IMR-90 (cell line): ENCODE measurements around the gene ME3. TPM values are rescaled to one million over a fixed set of nuclear protein-coding genes. Genes with fewer than 3 reads are reported as not detected.

Experiments used
- ATAC-seq: fragments of 200-7000 bp; cut with Tn5 transposase; 2 replicates; pipeline ENCODE4 v1.9.1; 2020; ENCODE audit warnings: low read depth, mild to moderate bottlenecking, moderate library complexity
- BruUV-seq: library from RNA; stranded (reverse); fragments of 400-500 nt; replicated peaks from 2 replicates; lab custom pipeline; 2021; lab: Mats Ljungman, UMichigan
- CTCF ChIA-PET: fragments of 300-600 bp; formaldehyde crosslinking; extraction: SDS; loops from one replicate; lab custom pipeline; 2021; ENCODE audit warnings: antibody characterized with exemption; lab: Yijun Ruan, JAX
- POLR2A ChIA-PET: fragments of 300-600 bp; sonication (Branson Sonifier 250); formaldehyde crosslinking; loops from one replicate; lab custom pipeline; 2022; ENCODE audit warnings: antibody characterized with exemption; ENCODE audit not compliant: unreplicated experiment; lab: Charles Lee
- DNase-seq: peaks from one replicate; pipeline ENCODE4 v3.0.0; 2013
- H2AFZ ChIP-seq: replicated peaks from 2 replicates; pipeline ENCODE3; 2013; ENCODE audit warnings: low read length, mild to moderate bottlenecking; ENCODE audit not compliant: poor library complexity
- H2AK5ac ChIP-seq: 2 replicates; pipeline ENCODE4 v1.6.1; 2013; ENCODE audit warnings: low read depth, low read length, inconsistent platforms
- H2AK9ac ChIP-seq: replicated peaks from 2 replicates; pipeline ENCODE3; 2013; ENCODE audit warnings: mild to moderate bottlenecking, low read depth, low read length, moderate library complexity; ENCODE audit not compliant: poor library complexity
- H2BK120ac ChIP-seq: 2 replicates; pipeline ENCODE4 v1.6.1; 2013; ENCODE audit warnings: low read depth, low read length, inconsistent platforms
- H2BK15ac ChIP-seq: 3 replicates; pipeline ENCODE4 v1.6.1; 2013; ENCODE audit warnings: low read depth, low read length, inconsistent platforms
- H2BK20ac ChIP-seq: 2 replicates; pipeline ENCODE4 v1.6.1; 2013; ENCODE audit warnings: low read depth, mild to moderate bottlenecking, inconsistent platforms, low read length, moderate library complexity
- H2BK5ac ChIP-seq: 2 replicates; pipeline ENCODE4 v1.6.1; 2013; ENCODE audit warnings: mild to moderate bottlenecking, low read depth, low read length, inconsistent platforms; ENCODE audit not compliant: poor library complexity, severe bottlenecking
- H3K14ac ChIP-seq: replicated peaks from 2 replicates; pipeline ENCODE4 v1.6.1; 2013; ENCODE audit warnings: low read depth, low read length, inconsistent platforms
- H3K18ac ChIP-seq: 2 replicates; pipeline ENCODE4 v1.6.1; 2013; ENCODE audit warnings: low read depth, low read length, control low read depth
- H3K23ac ChIP-seq: 2 replicates; pipeline ENCODE4 v1.6.1; 2013; ENCODE audit warnings: low read depth, low read length, inconsistent platforms
- H3K27ac ChIP-seq: 2 replicates; pipeline ENCODE4 v1.5.1; 2013; ENCODE audit warnings: mild to moderate bottlenecking, control low read depth, low read length; ENCODE audit not compliant: insufficient read depth
- H3K27me3 ChIP-seq: 2 replicates; pipeline ENCODE4 v1.6.1; 2013; ENCODE audit warnings: low read length; ENCODE audit not compliant: control insufficient read depth, insufficient read depth
- H3K36me3 ChIP-seq: 2 replicates; pipeline ENCODE4 v1.6.1; 2013; ENCODE audit warnings: low read length, mixed read lengths; ENCODE audit not compliant: control insufficient read depth, insufficient read depth
- H3K4ac ChIP-seq: 2 replicates; pipeline ENCODE4 v1.6.1; 2013; ENCODE audit warnings: low read depth, low read length, inconsistent platforms
- H3K4me1 ChIP-seq: 2 replicates; pipeline ENCODE4 v1.6.1; 2013; ENCODE audit warnings: low read length, mixed read lengths; ENCODE audit not compliant: control insufficient read depth, insufficient read depth
- H3K4me2 ChIP-seq: 2 replicates; pipeline ENCODE4 v1.6.1; 2013; ENCODE audit warnings: low read depth, mild to moderate bottlenecking, control low read depth, low read length, moderate library complexity
- H3K4me3 ChIP-seq: 2 replicates; pipeline ENCODE4 v1.5.1; 2013; ENCODE audit warnings: low read depth, mild to moderate bottlenecking, control low read depth, low read length, moderate library complexity; ENCODE audit not compliant: insufficient read depth
- H3K56ac ChIP-seq: 2 replicates; pipeline ENCODE4 v1.6.1; 2013; ENCODE audit warnings: low read length, inconsistent platforms; ENCODE audit not compliant: insufficient read depth; ENCODE audit errors: extremely low read depth
- H3K79me1 ChIP-seq, 2 experiments: 2 replicates each; pipeline ENCODE4 v1.6.1; 2013; ENCODE audit warnings: low read length in 2 of 2, inconsistent platforms in 1 of 2, low read depth in 1 of 2
- H3K9ac ChIP-seq: 2 replicates; pipeline ENCODE4 v1.6.1; 2013; ENCODE audit warnings: low read depth, low read length, control low read depth
- H3K9me1 ChIP-seq: 2 replicates; pipeline ENCODE4 v1.6.1; 2013; ENCODE audit warnings: low read length, inconsistent platforms; ENCODE audit not compliant: insufficient read depth
- H3K9me3 ChIP-seq: 2 replicates; pipeline ENCODE4 v1.6.1; 2013; ENCODE audit warnings: low read length; ENCODE audit not compliant: control insufficient read depth, insufficient read depth
- H4K20me1 ChIP-seq: 2 replicates; pipeline ENCODE4 v1.6.1; 2013; ENCODE audit warnings: low read length, inconsistent platforms; ENCODE audit not compliant: insufficient read depth
- H4K5ac ChIP-seq: 2 replicates; pipeline ENCODE4 v1.6.1; 2013; ENCODE audit warnings: mild to moderate bottlenecking, low read depth, low read length, control low read depth
- H4K8ac ChIP-seq, 2 experiments: 2 replicates each; pipeline ENCODE4 v1.6.1; 2013; ENCODE audit warnings: low read depth in 2 of 2, low read length in 2 of 2, control low read depth in 1 of 2, inconsistent platforms in 1 of 2
- H4K91ac ChIP-seq: 2 replicates; pipeline ENCODE4 v1.6.1; 2013; ENCODE audit warnings: low read depth, low read length, inconsistent platforms; ENCODE audit not compliant: insufficient read depth
- BHLHE40 ChIP-seq: fragments of 150-350 bp; IDR thresholded peaks from 2 replicates; pipeline ENCODE4 v1.6.1; 2016; ENCODE audit warnings: mild to moderate bottlenecking, low read depth, low read length
- CEBPB ChIP-seq: IDR thresholded peaks from 2 replicates; pipeline ENCODE4 v1.6.1; 2012; ENCODE audit warnings: low read depth, low read length, improper control_type of control experiment
- CHD1 ChIP-seq: IDR thresholded peaks from 2 replicates; pipeline ENCODE4 v1.6.1; 2012; ENCODE audit warnings: low read depth, low read length, improper control_type of control experiment
- ELK1 ChIP-seq: fragments of 150-350 bp; IDR thresholded peaks from 2 replicates; pipeline ENCODE4 v1.6.1; 2016; ENCODE audit warnings: low read depth, mild to moderate bottlenecking, low read length, moderate library complexity, borderline replicate concordance
- MAFK ChIP-seq: IDR thresholded peaks from 2 replicates; pipeline ENCODE4 v1.6.1; 2012; ENCODE audit warnings: low read depth, low read length, improper control_type of control experiment
- MXI1 ChIP-seq: IDR thresholded peaks from 2 replicates; pipeline ENCODE4 v1.6.1; 2012; ENCODE audit warnings: low read depth, mild to moderate bottlenecking, low read length, moderate library complexity, borderline replicate concordance
- NFE2L2 ChIP-seq: fragments of 150-350 bp; IDR thresholded peaks from 2 replicates; pipeline ENCODE4 v1.6.1; 2016; ENCODE audit warnings: low read depth, mild to moderate bottlenecking, low read length
- RAD21 ChIP-seq: IDR thresholded peaks from 2 replicates; pipeline ENCODE4 v1.6.1; 2012; ENCODE audit warnings: low read length, improper control_type of control experiment
- RCOR1 ChIP-seq: IDR thresholded peaks from 2 replicates; pipeline ENCODE4 v1.6.1; 2012; ENCODE audit warnings: mild to moderate bottlenecking, low read length, improper control_type of control experiment; ENCODE audit not compliant: insufficient replicate concordance
- SMC3 ChIP-seq: fragments of 150-350 bp; IDR thresholded peaks from 2 replicates; pipeline ENCODE4 v1.6.1; 2016; ENCODE audit warnings: low read depth, mild to moderate bottlenecking, antibody characterized with exemption, low read length, moderate library complexity
- WGBS, 2 experiments: methylation state at CpG; one replicate each; pipeline versions ENCODE4 v1.1.5 to v1.1.7; 2013; ENCODE audit warnings: missing lambda C conversion rate in 2 of 2; ENCODE audit not compliant: insufficient read length in 1 of 2; ENCODE audit errors: extremely low coverage in 2 of 2; 5-methylcytosine and 5-hydroxymethylcytosine counted together
- dilution Hi-C: fragments of 300-500 bp; cut with HindIII; formaldehyde crosslinking; loops from one replicate; pipeline ENCODE4 v1.14.3; 2018; ENCODE audit warnings: low sequenced_read_pairs; ENCODE audit not compliant: unreplicated experiment
- in situ Hi-C: fragments of 300-500 bp; cut with MboI; formaldehyde crosslinking; loops from 3 replicates; pipeline ENCODE4 v1.14.3; 2019; ENCODE audit warnings: low sequenced_read_pairs, inconsistent platforms, mixed read lengths
- intact Hi-C: fragments of 100-400 bp; cut with micrococcal nuclease; formaldehyde crosslinking; loops from 2 replicates; pipeline ENCODE4 v1.10.0; 2022
- polyA plus RNA-seq, 3 experiments: library from polyadenylated mRNA; depleted of rRNA; stranded (reverse); fragments of >200 nt; gene quantifications; 2 replicates each; pipeline ENCODE4 v1.2.3, GENCODE V29; 2012; ENCODE audit warnings: low replicate concordance in 1 of 3
- total RNA-seq: library from RNA; depleted of rRNA; stranded (reverse); fragments of >200 nt; gene quantifications from 2 replicates; pipeline ENCODE4 v1.2.3, GENCODE V29; 2012

ME3 gene
- total and polyA plus RNA-seq, 2 of the 4 experiments (the other 2 are of a cell fraction) = 7.8 to 9.0 TPM

GRCh38 chr11:86580535-86580934, 91.9 kb downstream of the ME3 start:
- H2BK20ac ChIP-seq = no peak overlapping the region
- dilution Hi-C loops (no loop called here), in situ Hi-C loops (no loop called here), intact Hi-C loops (no loop called here)
- no peak overlapping the region for H3K14ac ChIP-seq
- H2BK5ac ChIP-seq = no peak overlapping the region
- H2AK5ac ChIP-seq = no peak overlapping the region
- no peak overlapping the region for H4K91ac ChIP-seq
- H2BK120ac ChIP-seq = no peak overlapping the region
- H2AFZ ChIP-seq = no peak overlapping the region
- no peak overlapping the region for H3K18ac ChIP-seq
- H3K79me1 ChIP-seq = peaks cover 0 to 4% of the 10 kb centered on the region in 2 experiments; a peak in 1 of 4 replicates
- no peak overlapping the region for H3K27ac ChIP-seq
- TF ChIP-seq CEBPB (no peak), NFE2L2 (no peak), CHD1 (no peak), SMC3 (no peak), RCOR1 (no peak), MAFK (no peak), RAD21 (no peak), MXI1 (no peak), ELK1 (no peak), BHLHE40 (no peak)
- H3K56ac ChIP-seq = no peak overlapping the region
- peak; percentile 77 for ATAC-seq
- no CpG with 5 or more reads among the region's 2 CpGs for WGBS, 2 experiments
- no peak overlapping the region for H3K4me2 ChIP-seq
- no peak for DNase-seq
- ChIA-PET CTCF (no interaction called here), POLR2A (no interaction called here)
- no peak overlapping the region for H3K9ac ChIP-seq
- H3K9me1 ChIP-seq = peaks cover 11% of the 10 kb centered on the region
- no TSS peak for BruUV-seq
- H3K9me3 ChIP-seq = no peaks in the 10 kb centered on the region
- no peak overlapping the region for H2AK9ac ChIP-seq
- H3K23ac ChIP-seq = no peak overlapping the region
- H3K27me3 ChIP-seq = no peaks in the 10 kb centered on the region
- no peak overlapping the region for H4K5ac ChIP-seq
- no peaks in the 10 kb centered on the region for H4K20me1 ChIP-seq
- H3K4me3 ChIP-seq = no peak overlapping the region
- no peaks in the 10 kb centered on the region for H3K36me3 ChIP-seq
- peaks cover 7% of the 10 kb centered on the region for H3K4me1 ChIP-seq
- H4K8ac ChIP-seq = no peak overlapping the region
- no peak overlapping the region for H2BK15ac ChIP-seq
- H3K4ac ChIP-seq = no peak overlapping the region
